Frontal cortex (tissue), 4 donors: ENCODE results near the gene SYPL2. TPM values are rescaled to one million over a fixed set of nuclear protein-coding genes. Genes with fewer than 3 reads are reported as not detected.
A peak's percentile ranks its signal among the peaks of the same experiment; 100 is the strongest.
"Not testable (repeated sequence)": the region's sequence is repeated elsewhere in the genome, so short reads cannot be mapped to it uniquely, and the experiment has no call there.

ENCODE experiments used
- DNase-seq, 2 donors: peaks; one replicate each; pipeline ENCODE4 v3.0.0; 2012; ENCODE audit warnings: low spot score in 2 of 2
- FAIRE-seq: peaks from 2 replicates; lab custom pipeline; 2012; peaks lifted over from hg19 to GRCh38; lab: Jason Lieb, UNC
- total RNA-seq: library from RNA; depleted of rRNA; stranded (reverse); fragments of >200 nt; gene quantifications from one replicate; pipeline ENCODE4 v1.2.3, GENCODE V29; 2014
- donor health status: control.
- donor health status: control.
- donor health status: control.

Gene SYPL2
- total RNA-seq, 1 donor from 2014 or later = not detected

- FAIRE-seq = no peak
- DNase-seq = no peak
Observed at GRCh38 chr1:109468061-109468460, 1.7 kb downstream of the SYPL2 start.

- FAIRE-seq (no peak), DNase-seq (no peak)
Observed at GRCh38 chr1:109468903-109469302, 2.6 kb downstream of the SYPL2 start.

GRCh38 chr1:109470245-109470644, 3.9 kb downstream of the SYPL2 start:
- DNase-seq = no peak
- FAIRE-seq = no peak

GRCh38 chr1:109472779-109473178, 6.4 kb downstream of the SYPL2 start:
- DNase-seq = no peak
- no peak for FAIRE-seq

GRCh38 chr1:109473284-109474057, 7.1 kb downstream of the SYPL2 start:
- DNase-seq, FAIRE-seq: not testable (repeated sequence)

- no peak for FAIRE-seq
Observed at GRCh38 chr1:109474697-109475096, 8.4 kb downstream of the SYPL2 start.

GRCh38 chr1:109475261-109475660, 8.9 kb downstream of the SYPL2 start:
- FAIRE-seq (no peak), DNase-seq (peak; percentile 0 to 2)

More at GRCh38 chr1:109474697-109475096, 8.4 kb downstream of the SYPL2 start:
- DNase-seq = peak; percentile 0 to 1

GRCh38 chr1:109476825-109477224, 10.5 kb downstream of the SYPL2 start:
- no peak for FAIRE-seq
- DNase-seq = no peak

GRCh38 chr1:109477821-109478220, 11.5 kb downstream of the SYPL2 start:
- no peak for DNase-seq
- FAIRE-seq = no peak

- no peak for FAIRE-seq
Observed at GRCh38 chr1:109478806-109479205, 12.5 kb downstream of the SYPL2 start.

GRCh38 chr1:109479311-109479710, 13.0 kb downstream of the SYPL2 start:
- FAIRE-seq (no peak), DNase-seq (no peak)

More at GRCh38 chr1:109478806-109479205, 12.5 kb downstream of the SYPL2 start:
- no peak for DNase-seq

GRCh38 chr1:109479901-109480300, 13.6 kb downstream of the SYPL2 start:
- FAIRE-seq = no peak
- no peak for DNase-seq

- FAIRE-seq (no peak), DNase-seq (no peak)
Observed at GRCh38 chr1:109481646-109482045, 15.3 kb downstream of the SYPL2 start.

GRCh38 chr1:109482242-109482641, 15.9 kb downstream of the SYPL2 start:
- DNase-seq = no peak
- no peak for FAIRE-seq

GRCh38 chr1:109482791-109483671, 16.7 kb downstream of the SYPL2 start:
- peak; percentile 49 to 64 for DNase-seq
- FAIRE-seq = no peak

- FAIRE-seq = no peak
- DNase-seq = peak; percentile 99
Observed at GRCh38 chr1:109483672-109484518, 17.5 kb downstream of the SYPL2 start, which contains the start of gene ATXN7L2. Gene ATXN7L2, plus strand, starts transcription at chr1:109483905. Its CDS starts 49 bp downstream, at chr1:109483954.

- FAIRE-seq (no peak), DNase-seq (no peak)
Observed at GRCh38 chr1:109484519-109484975, 18.2 kb downstream of the SYPL2 start.

- DNase-seq (no peak), FAIRE-seq (no peak)
Observed at GRCh38 chr1:109485001-109485400, 18.7 kb downstream of the SYPL2 start.

- DNase-seq (no peak), FAIRE-seq (no peak)
Observed at GRCh38 chr1:109487261-109487660, 20.9 kb downstream of the SYPL2 start.

GRCh38 chr1:109488201-109488600, 21.9 kb downstream of the SYPL2 start:
- FAIRE-seq (no peak), DNase-seq (no peak)
